T-cell (primary cell): ENCODE results near the gene ARHGAP15. TPM values are rescaled to one million over a fixed set of nuclear protein-coding genes. Genes with fewer than 3 reads are reported as not detected.

Source experiments
- ATAC-seq, 4 experiments: fragments of 200-7000 bp in 3 of 4; fragments of 150-1000 bp in 1 of 4; cut with Tn5 transposase; replicated peaks in 1 of 4; 1 replicate in 3 of 4; 2 replicates in 1 of 4; pipeline ENCODE4 v1.10.0; 2021; ENCODE audit warnings: moderate library complexity in 3 of 4, mild to moderate bottlenecking in 2 of 4, moderate number of reproducible peaks in 1 of 4
- CTCF ChIA-PET, 2 donors: fragments of 300-600 bp; sonication (Branson Sonifier 250); formaldehyde crosslinking; loops; one replicate each; lab custom pipeline; 2022; ENCODE audit warnings: antibody characterized with exemption in 2 of 2; lab: Charles Lee
- POLR2A ChIA-PET, 2 donors: fragments of 300-600 bp; sonication (Branson Sonifier 250); formaldehyde crosslinking; loops; one replicate each; lab custom pipeline; 2022; ENCODE audit warnings: antibody characterized with exemption in 2 of 2; lab: Charles Lee
- DNase-seq, 35 experiments: peaks; one replicate each; pipeline versions ENCODE4 v3.0.0 to v3.0.0-alpha.2; 2013 to 2023
- H3K27ac ChIP-seq: one replicate; pipeline ENCODE4 v1.5.1; 2013; ENCODE audit warnings: low read length
- H3K27me3 ChIP-seq, 2 experiments: replicated peaks in 1 of 2; 1 replicate in 1 of 2; 2 replicates in 1 of 2; pipeline versions ENCODE4 v1.6.1 to v1.7.0; 2013; ENCODE audit warnings: low read length in 1 of 2, mixed read lengths in 1 of 2; ENCODE audit not compliant: control insufficient read depth in 2 of 2, insufficient read depth in 2 of 2; ENCODE audit errors: extremely low read depth in 1 of 2
- H3K36me3 ChIP-seq, 2 donors: 1 replicate in 1 of 2; 2 replicates in 1 of 2; pipeline versions ENCODE4 v1.6.1 to v1.7.0; 2013; ENCODE audit warnings: low read length in 1 of 2; ENCODE audit not compliant: control insufficient read depth in 2 of 2, insufficient read depth in 1 of 2; ENCODE audit errors: extremely low read depth in 1 of 2
- H3K4me1 ChIP-seq, 2 experiments: 1 replicate in 1 of 2; 2 replicates in 1 of 2; pipeline versions ENCODE4 v1.6.1 to v1.7.0; 2013; ENCODE audit warnings: low read length in 2 of 2, mixed read lengths in 1 of 2; ENCODE audit not compliant: insufficient read depth in 2 of 2, control insufficient read depth in 1 of 2; ENCODE audit errors: extremely low read depth in 1 of 2
- H3K4me3 ChIP-seq, 2 donors: 1 replicate in 1 of 2; 2 replicates in 1 of 2; pipeline versions ENCODE4 v1.5.1 to v1.7.0; 2013; ENCODE audit warnings: mild to moderate bottlenecking in 2 of 2, low read length in 1 of 2, moderate library complexity in 1 of 2; ENCODE audit not compliant: control insufficient read depth in 1 of 2; ENCODE audit errors: extremely low read depth in 1 of 2
- H3K9me3 ChIP-seq: 2 replicates; pipeline ENCODE4 v1.7.0; 2013
- H3K27ac Mint-ChIP-seq, 2 donors: one replicate each; pipeline ENCODE4 v1.8.0; 2020 to 2021; ENCODE audit warnings: mild to moderate bottlenecking in 2 of 2, mixed read lengths in 2 of 2
- H3K27me3 Mint-ChIP-seq, 2 donors: one replicate each; pipeline ENCODE4 v1.8.0; 2021 to 2022; ENCODE audit warnings: mixed read lengths in 2 of 2
- H3K36me3 Mint-ChIP-seq: one replicate; pipeline ENCODE4 v1.8.0; 2021; ENCODE audit warnings: mixed read lengths
- H3K4me1 Mint-ChIP-seq, 3 donors: one replicate each; pipeline ENCODE4 v1.8.0; 2020 to 2022; ENCODE audit warnings: mixed read lengths in 3 of 3, mild to moderate bottlenecking in 1 of 3
- H3K4me3 Mint-ChIP-seq, 3 donors: one replicate each; pipeline ENCODE4 v1.8.0; 2020 to 2022; ENCODE audit warnings: mild to moderate bottlenecking in 3 of 3, mixed read lengths in 3 of 3, moderate library complexity in 3 of 3
- H3K9me3 Mint-ChIP-seq, 3 donors: one replicate each; pipeline ENCODE4 v1.8.0; 2020 to 2022; ENCODE audit warnings: mixed read lengths in 3 of 3
- WGBS: methylation state at CpG from one replicate; pipeline ENCODE4 v1.1.5; 2013; ENCODE audit warnings: missing lambda C conversion rate; ENCODE audit not compliant: insufficient coverage; 5-methylcytosine and 5-hydroxymethylcytosine counted together
- total RNA-seq, 35 experiments: library from RNA in 6 of 35; stranded (reverse) in 6 of 35; fragments of 120-200 nt in 1 of 35; gene quantifications; one replicate each; pipeline versions ENCODE4 v1.2.1 to v1.2.4 and lab custom pipeline; 2013 to 2026

The ARHGAP15 gene
- total RNA-seq, 5 donors from 2014 or later (not counting 1 experiment from before 2014, with no cell fraction given): 154 to 271 (median 188) TPM

GRCh38 chr2:143588746-143589145 is 459.5 kb downstream of the ARHGAP15 start:
- no peaks in the 10 kb centered on the region for H3K9me3 ChIP-seq
- ATAC-seq: no peak
- no peak for DNase-seq
- Mint-ChIP-seq H3K4me1 (peaks cover 18 to 31% (median 19%) of the 10 kb centered on the region in 3 donors), H3K27me3 (no peaks in the 10 kb centered on the region), H3K27ac (peak overlapping the region; percentile 13 to 21), H3K4me3 (no peak overlapping the region), H3K9me3 (peaks cover 0 to 4% (median 3%) of the 10 kb centered on the region in 3 donors), H3K36me3 (peaks cover 69% of the 10 kb centered on the region)
- H3K36me3 ChIP-seq: peaks cover 0 to 17% of the 10 kb centered on the region in 2 donors
- ChIA-PET POLR2A (no interaction called here), CTCF (no interaction called here)
- H3K4me1 ChIP-seq: no peaks in the 10 kb centered on the region
- H3K27ac ChIP-seq: no peak overlapping the region
- no peaks in the 10 kb centered on the region for H3K27me3 ChIP-seq
- H3K4me3 ChIP-seq: no peak overlapping the region

GRCh38 chr2:143594161-143594560 is 464.9 kb downstream of the ARHGAP15 start:
- H3K9me3 ChIP-seq: no peaks in the 10 kb centered on the region
- no peaks in the 10 kb centered on the region for H3K27me3 Mint-ChIP-seq
- H3K27ac Mint-ChIP-seq: no peak overlapping the region
- H3K4me3 Mint-ChIP-seq: no peak overlapping the region
- H3K4me1 ChIP-seq: no peaks in the 10 kb centered on the region
- no peak overlapping the region for H3K4me3 ChIP-seq
- H3K27ac ChIP-seq: no peak overlapping the region
- H3K9me3 Mint-ChIP-seq: no peaks in the 10 kb centered on the region
- peaks cover 6 to 22% (median 19%) of the 10 kb centered on the region in 3 donors for H3K4me1 Mint-ChIP-seq
- no peaks in the 10 kb centered on the region for H3K27me3 ChIP-seq
- WGBS: 92% methylated on average over 2 of the region's 7 CpGs
- DNase-seq (no peak), ATAC-seq (no peak)
- peaks cover 0 to 29% of the 10 kb centered on the region in 2 donors for H3K36me3 ChIP-seq
- H3K36me3 Mint-ChIP-seq: peaks cover 59% of the 10 kb centered on the region
- POLR2A ChIA-PET: no interaction called here
- CTCF ChIA-PET: no interaction called here

DNA sequence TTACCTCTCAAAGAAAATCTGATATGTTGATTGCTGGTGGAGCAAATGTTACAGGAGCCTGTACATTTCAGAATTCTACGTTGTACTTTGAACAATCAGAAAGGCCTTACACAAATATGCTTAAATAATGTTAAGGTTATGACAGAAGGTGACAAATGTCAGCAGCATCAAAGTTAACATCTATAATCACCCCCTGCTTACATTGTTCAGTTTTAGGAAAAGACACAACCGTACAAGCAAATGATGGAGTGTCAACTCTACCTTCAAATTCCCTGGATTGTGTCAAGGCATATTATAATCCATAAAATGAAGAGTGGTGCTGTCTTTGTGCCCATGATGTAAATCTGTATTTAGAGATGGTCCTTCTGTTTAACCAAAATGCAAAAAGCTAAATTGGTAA is 465.5 kb downstream of the ARHGAP15 start:
- Histone ChIP-seq H3K9me3 (no peaks in the 10 kb centered on the region), H3K4me1 (no peaks in the 10 kb centered on the region), H3K4me3 (no peak overlapping the region), H3K36me3 (peaks cover 0 to 29% of the 10 kb centered on the region in 2 donors), H3K27me3 (no peaks in the 10 kb centered on the region), H3K27ac (no peak overlapping the region)
- Mint-ChIP-seq H3K27ac (peak overlapping the region in 1 of 2 donors; percentile 2), H3K36me3 (peaks cover 63% of the 10 kb centered on the region), H3K4me1 (peaks cover 8 to 23% (median 17%) of the 10 kb centered on the region in 3 donors), H3K27me3 (no peaks in the 10 kb centered on the region), H3K4me3 (no peak overlapping the region), H3K9me3 (no peaks in the 10 kb centered on the region)
- ATAC-seq (no peak), DNase-seq (no peak)
- ChIA-PET CTCF (no interaction called here), POLR2A (no interaction called here)
- WGBS: no CpG with 5 or more reads among the region's 2 CpGs

- no peaks in the 10 kb centered on the region for H3K9me3 ChIP-seq
- DNase-seq: no peak
- no peak overlapping the region for H3K4me3 Mint-ChIP-seq
- no peak for ATAC-seq
- no peak overlapping the region for H3K27ac Mint-ChIP-seq
- H3K27me3 ChIP-seq: no peaks in the 10 kb centered on the region
- no peaks in the 10 kb centered on the region for H3K27me3 Mint-ChIP-seq
- ChIA-PET POLR2A (no interaction called here), CTCF (interaction anchor here in 1 of 2 donors (1.7 kb wide), 1 partner anchor 10 kb away, joined by 4 read pairs; no protein-coding TSS in a partner anchor)
- peaks cover 40 to 58% (median 57%) of the 10 kb centered on the region in 3 donors for H3K4me1 Mint-ChIP-seq
- H3K27ac ChIP-seq: no peak overlapping the region
- no peak overlapping the region for H3K4me3 ChIP-seq
- peaks cover 60% of the 10 kb centered on the region for H3K36me3 Mint-ChIP-seq
- H3K4me1 ChIP-seq: no peaks in the 10 kb centered on the region
- peaks cover 0 to 22% of the 10 kb centered on the region in 2 donors for H3K36me3 ChIP-seq
- no CpG with 5 or more reads among the region's 2 CpGs for WGBS
- H3K9me3 Mint-ChIP-seq: no peaks in the 10 kb centered on the region
These were observed 470.9 kb downstream of the ARHGAP15 start for GRCh38 chr2:143600116-143600515.

- DNase-seq (no peak), ATAC-seq (no peak)
- H3K4me3 ChIP-seq: no peak overlapping the region
- Mint-ChIP-seq H3K4me3 (no peak overlapping the region), H3K9me3 (no peaks in the 10 kb centered on the region), H3K27ac (no peak overlapping the region), H3K4me1 (peaks cover 48 to 61% (median 57%) of the 10 kb centered on the region in 3 donors), H3K27me3 (no peaks in the 10 kb centered on the region), H3K36me3 (peaks cover 54% of the 10 kb centered on the region)
- ChIA-PET POLR2A (interaction anchor here in 1 of 2 donors (0.9 kb wide), 1 partner anchor 15 kb away, joined by 4 read pairs; no protein-coding TSS in a partner anchor), CTCF (no interaction called here)
- no peaks in the 10 kb centered on the region for H3K9me3 ChIP-seq
- no CpG with 5 or more reads among the region's 1 CpG for WGBS
- H3K36me3 ChIP-seq: peaks cover 0 to 17% of the 10 kb centered on the region in 2 donors
- no peaks in the 10 kb centered on the region for H3K27me3 ChIP-seq
- peaks cover 0 to 1% of the 10 kb centered on the region in 2 experiments for H3K4me1 ChIP-seq
- no peak overlapping the region for H3K27ac ChIP-seq
These were observed 472.6 kb downstream of the ARHGAP15 start for GRCh38 chr2:143601828-143602227.

DNA sequence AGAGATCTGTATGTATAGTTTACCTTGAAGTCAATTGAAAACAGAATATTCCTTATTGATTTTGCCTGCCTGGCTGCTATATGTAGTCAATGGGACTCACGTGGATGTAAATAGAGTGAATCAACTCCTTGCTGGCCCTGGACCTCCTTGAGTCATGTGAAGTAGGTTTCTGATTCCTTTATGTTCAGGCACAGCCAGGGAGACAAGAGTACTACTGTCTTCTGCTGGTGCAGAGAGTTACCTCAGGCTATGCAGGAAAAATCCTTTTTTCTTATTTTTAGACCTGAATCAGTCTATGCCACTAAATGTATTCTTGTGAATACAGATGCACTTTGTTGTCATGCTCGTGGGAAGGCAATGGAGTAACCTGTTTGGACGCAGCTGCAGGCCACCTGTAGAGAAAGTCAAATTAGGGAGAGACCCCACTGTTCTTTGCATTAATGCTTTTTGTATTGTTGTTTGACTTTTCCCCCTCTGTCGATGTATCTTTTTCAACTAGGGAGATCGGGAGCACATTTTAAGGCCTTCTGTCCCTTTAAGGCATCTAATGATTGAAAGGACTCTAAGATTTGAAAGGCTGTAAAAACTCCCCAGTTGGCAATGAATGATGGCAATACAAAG is 473.9 kb downstream of the ARHGAP15 start:
- Mint-ChIP-seq H3K36me3 (peaks cover 55% of the 10 kb centered on the region), H3K4me1 (peaks cover 60 to 70% (median 67%) of the 10 kb centered on the region in 3 donors), H3K27me3 (no peaks in the 10 kb centered on the region), H3K4me3 (no peak overlapping the region), H3K9me3 (no peaks in the 10 kb centered on the region), H3K27ac (no peak overlapping the region)
- 100% methylated on average over 2 of the region's 5 CpGs for WGBS
- Histone ChIP-seq H3K4me3 (no peak overlapping the region), H3K27ac (no peak overlapping the region), H3K27me3 (no peaks in the 10 kb centered on the region), H3K36me3 (peaks cover 0 to 14% of the 10 kb centered on the region in 2 donors), H3K4me1 (peaks cover 0 to 9% of the 10 kb centered on the region in 2 experiments), H3K9me3 (no peaks in the 10 kb centered on the region)
- DNase-seq (no peak), ATAC-seq (no peak)
- ChIA-PET CTCF (no interaction called here), POLR2A (interaction anchor here in 1 of 2 donors (0.5 kb wide), 1 partner anchor 51 kb away, joined by 5 read pairs; no protein-coding TSS in a partner anchor)
